Fibroblast of skin of back (primary cell): ENCODE data around the gene SMAD1.

Experiments used
- DNase-seq: peaks from one replicate; pipeline ENCODE4 v3.0.0-alpha.2; 2013

The SMAD1 gene

GRCh38 chr4:145489556-145489955 lies 7.9 kb downstream of the SMAD1 start:
- DNase-seq = no peak

- no peak for DNase-seq
Observed at GRCh38 chr4:145490361-145490760, 8.7 kb downstream of the SMAD1 start.

- DNase-seq = no peak
Observed at GRCh38 chr4:145490796-145491195, 9.1 kb downstream of the SMAD1 start.

- no peak for DNase-seq
Observed at GRCh38 chr4:145492376-145492775, 10.7 kb downstream of the SMAD1 start.

GRCh38 chr4:145493166-145493565 lies 11.5 kb downstream of the SMAD1 start:
- DNase-seq = no peak

- no peak for DNase-seq
Observed at GRCh38 chr4:145494666-145495270, 13.1 kb downstream of the SMAD1 start.

- DNase-seq = no peak
Observed at GRCh38 chr4:145496292-145496691, 14.6 kb downstream of the SMAD1 start.

GRCh38 chr4:145497199-145498149 lies 15.8 kb downstream of the SMAD1 start:
- no peak for DNase-seq

- no peak for DNase-seq
Observed at GRCh38 chr4:145498430-145498829, 16.8 kb downstream of the SMAD1 start.

- no peak for DNase-seq
Observed at GRCh38 chr4:145501051-145501660, 19.5 kb downstream of the SMAD1 start.

GRCh38 chr4:145502809-145503208 lies 21.2 kb downstream of the SMAD1 start:
- no peak for DNase-seq

GRCh38 chr4:145503486-145504072 lies 21.9 kb downstream of the SMAD1 start:
- DNase-seq = no peak

GRCh38 chr4:145505995-145506394 lies 24.3 kb downstream of the SMAD1 start:
- DNase-seq = no peak

- DNase-seq = peak; percentile 18
Observed at GRCh38 chr4:145507636-145508035, 26.0 kb downstream of the SMAD1 start.

- DNase-seq = peak; percentile 32
Observed at GRCh38 chr4:145511913-145512522, 30.4 kb downstream of the SMAD1 start.

- DNase-seq = no peak
Observed at GRCh38 chr4:145513020-145513621, 31.5 kb downstream of the SMAD1 start.

GRCh38 chr4:145520172-145520571 lies 38.5 kb downstream of the SMAD1 start:
- no peak for DNase-seq

GRCh38 chr4:145521282-145521681 lies 39.6 kb downstream of the SMAD1 start:
- DNase-seq = no peak

GRCh38 chr4:145523117-145523516 lies 41.5 kb downstream of the SMAD1 start:
- DNase-seq = no peak

GRCh38 chr4:145524552-145524951 lies 42.9 kb downstream of the SMAD1 start:
- DNase-seq = no peak

GRCh38 chr4:145525291-145525740 lies 43.7 kb downstream of the SMAD1 start:
- DNase-seq = no peak

GRCh38 chr4:145527773-145528172 lies 46.1 kb downstream of the SMAD1 start:
- DNase-seq = no peak
